HG02973 (cell line): ENCODE data around the gene NR1H4.
"Not testable (repeated sequence)": the region's sequence is repeated elsewhere in the genome, so short reads cannot be mapped to it uniquely, and the experiment has no call there.

ENCODE experiments used
- ATAC-seq: cut with Tn5 transposase; IDR thresholded peaks from one replicate; pipeline ENCODE4 v1.9.1; 2021; ENCODE audit warnings: moderate library complexity; ENCODE audit not compliant: unreplicated experiment

NR1H4 gene

GRCh38 chr12:100566887-100567637 is 93.4 kb downstream of the NR1H4 start:
- peak; percentile 94 for ATAC-seq

GRCh38 chr12:100567945-100568344 is 94.3 kb downstream of the NR1H4 start:
- peak; percentile 35 for ATAC-seq

- no peak for ATAC-seq
Observed at GRCh38 chr12:100572184-100572583, 98.5 kb downstream of the NR1H4 start.

GRCh38 chr12:100573292-100574186 is 99.9 kb downstream of the NR1H4 start, which contains the start of gene GAS2L3:
Gene GAS2L3, plus strand, starts transcription at chr12:100573684. Its CDS starts 21,221 bp downstream, at chr12:100594905.
- ATAC-seq: peak; percentile 96

GRCh38 chr12:100574187-100575074 is 100.8 kb downstream of the NR1H4 start:
- ATAC-seq: peak; percentile 1

- no peak for ATAC-seq
Observed at GRCh38 chr12:100576331-100577036, 102.8 kb downstream of the NR1H4 start.

- no peak for ATAC-seq
Observed at GRCh38 chr12:100578923-100579322, 105.3 kb downstream of the NR1H4 start.

GRCh38 chr12:100579844-100580243 is 106.2 kb downstream of the NR1H4 start:
- ATAC-seq: no peak

- no peak for ATAC-seq
Observed at GRCh38 chr12:100584256-100584655, 110.6 kb downstream of the NR1H4 start.

GRCh38 chr12:100591979-100592378 is 118.3 kb downstream of the NR1H4 start:
- no peak for ATAC-seq

GRCh38 chr12:100593490-100593889 is 119.8 kb downstream of the NR1H4 start:
- no peak for ATAC-seq

GRCh38 chr12:100601626-100602025 is 128.0 kb downstream of the NR1H4 start:
- no peak for ATAC-seq

- ATAC-seq: not testable (repeated sequence)
Observed at GRCh38 chr12:100602997-100603396, 129.3 kb downstream of the NR1H4 start.

GRCh38 chr12:100608776-100609175 is 135.1 kb downstream of the NR1H4 start:
- no peak for ATAC-seq

- no peak for ATAC-seq
Observed at GRCh38 chr12:100610666-100611430, 137.2 kb downstream of the NR1H4 start.

- ATAC-seq: no peak
Observed at GRCh38 chr12:100612606-100613005, 138.9 kb downstream of the NR1H4 start.
